ENCODE measurements around the gene RASD2. TPM values are rescaled to one million over a fixed set of nuclear protein-coding genes. Genes with fewer than 3 reads are reported as not detected.
"Not testable (repeated sequence)": the region's sequence is repeated elsewhere in the genome, so short reads cannot be mapped to it uniquely, and the experiment has no call there.

Gene RASD2, protein sequence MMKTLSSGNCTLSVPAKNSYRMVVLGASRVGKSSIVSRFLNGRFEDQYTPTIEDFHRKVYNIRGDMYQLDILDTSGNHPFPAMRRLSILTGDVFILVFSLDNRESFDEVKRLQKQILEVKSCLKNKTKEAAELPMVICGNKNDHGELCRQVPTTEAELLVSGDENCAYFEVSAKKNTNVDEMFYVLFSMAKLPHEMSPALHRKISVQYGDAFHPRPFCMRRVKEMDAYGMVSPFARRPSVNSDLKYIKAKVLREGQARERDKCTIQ
- total RNA-seq (2014; rRNA removed; shearing (Covaris generic)): 1.6 and 2.4 TPM in 2 replicates

DNA sequence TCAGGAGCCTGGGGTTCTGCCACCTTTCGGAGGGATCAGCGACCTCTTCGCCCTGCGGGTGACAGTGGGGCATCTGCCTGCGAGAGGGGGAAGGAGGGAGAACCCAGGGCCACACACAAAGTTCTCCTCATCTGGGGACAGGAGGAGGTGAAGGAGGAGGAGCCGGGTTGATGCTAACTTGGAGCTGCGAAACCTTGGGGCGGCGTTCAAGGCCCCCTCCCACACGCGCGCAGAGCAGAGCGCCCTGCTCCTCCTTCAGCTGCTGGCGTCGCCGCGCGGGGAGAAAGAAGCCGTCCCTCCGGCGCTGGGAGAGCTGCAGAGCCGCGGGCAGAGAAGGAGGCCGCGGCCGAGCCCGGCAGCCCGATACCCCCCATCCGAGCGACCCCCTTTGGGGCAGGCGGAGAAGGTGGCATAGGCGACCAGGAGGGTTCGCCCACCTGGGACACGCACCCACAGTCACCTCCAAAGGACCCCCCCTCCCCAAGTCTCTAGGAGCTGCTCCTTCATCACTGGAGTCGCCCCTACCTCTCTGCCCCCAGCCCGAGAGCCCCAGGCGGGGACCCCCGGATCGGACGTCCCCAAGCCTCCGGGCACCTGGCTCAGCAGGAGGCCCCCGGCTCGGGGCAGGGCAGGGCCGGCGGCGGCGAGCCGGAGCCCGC, at the start of gene RASD2:
Gene RASD2, plus strand, starts transcription at position 237 of the 659 bp plus-strand sequence. CDS start 5,979 bp downstream, outside the sequence.
- peak; percentile 74 for DNase-seq (ENCODE audit: low read depth)

DNA sequence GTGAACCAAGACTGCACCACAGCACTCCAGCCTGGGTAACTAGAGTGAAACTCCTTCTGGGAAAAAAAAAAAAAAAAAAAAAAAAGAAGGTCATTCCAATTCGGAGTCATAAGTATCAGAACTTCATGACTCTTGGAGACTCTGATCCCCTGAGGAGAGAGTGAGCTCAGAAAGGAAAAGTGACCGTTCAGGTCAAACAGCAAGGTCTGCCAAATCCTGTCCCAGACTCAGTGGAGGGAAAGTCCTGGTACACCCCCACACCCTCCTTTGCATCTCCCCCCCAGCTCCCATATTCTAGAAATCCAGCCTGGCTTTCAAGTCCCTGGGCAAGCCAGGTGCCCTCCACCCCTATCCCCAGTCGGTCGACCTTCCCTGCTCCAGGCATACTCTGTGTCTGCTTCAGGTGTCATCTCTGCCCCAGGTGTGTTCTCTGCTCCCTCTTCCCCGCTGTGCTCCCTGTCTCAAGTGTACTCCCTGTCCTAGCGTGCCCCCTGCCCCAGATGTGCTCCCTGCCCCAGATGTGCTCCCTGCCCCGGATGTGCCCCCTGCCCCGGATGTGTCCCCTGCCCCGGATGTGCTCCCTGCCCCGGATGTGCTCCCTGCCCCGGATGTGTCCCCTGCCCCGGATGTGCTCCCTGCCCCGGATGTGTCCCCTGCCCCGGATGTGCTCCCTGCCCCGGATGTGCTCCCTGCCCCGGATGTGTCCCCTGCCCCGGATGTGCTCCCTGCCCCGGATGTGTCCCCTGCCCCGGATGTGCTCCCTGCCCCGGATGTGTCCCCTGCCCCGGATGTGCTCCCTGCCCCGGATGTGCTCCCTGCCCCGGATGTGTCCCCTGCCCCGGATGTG, 49.3 kb upstream of the RASD2 start:
- not testable (repeated sequence) for DNase-seq (ENCODE audit: low read depth)

DNA sequence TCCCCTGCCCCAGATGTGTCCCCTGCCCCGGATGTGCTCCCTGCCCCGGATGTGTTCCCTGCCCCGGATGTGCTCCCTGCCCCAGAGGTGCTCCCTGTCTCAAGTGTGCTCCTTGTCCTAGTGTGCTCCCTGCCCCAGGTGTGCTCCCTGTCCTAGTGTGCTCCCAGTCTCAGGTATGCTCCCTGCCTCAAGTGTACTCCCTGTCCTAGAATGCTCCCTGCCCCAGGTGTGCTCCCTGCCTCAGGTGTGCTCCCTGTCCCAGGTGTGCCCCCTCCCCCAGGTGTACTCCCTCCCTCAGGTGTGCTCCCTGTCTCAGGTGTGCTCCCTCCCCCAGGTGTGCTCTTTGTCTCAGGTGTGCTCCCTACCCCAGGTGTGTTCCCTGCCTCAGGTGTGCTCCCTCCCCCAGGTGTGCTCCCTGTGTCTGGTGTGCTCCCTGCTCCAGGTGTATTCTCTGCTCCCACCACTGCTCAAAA, 48.7 kb upstream of the RASD2 start:
- DNase-seq (ENCODE audit: low read depth): no peak

DNA sequence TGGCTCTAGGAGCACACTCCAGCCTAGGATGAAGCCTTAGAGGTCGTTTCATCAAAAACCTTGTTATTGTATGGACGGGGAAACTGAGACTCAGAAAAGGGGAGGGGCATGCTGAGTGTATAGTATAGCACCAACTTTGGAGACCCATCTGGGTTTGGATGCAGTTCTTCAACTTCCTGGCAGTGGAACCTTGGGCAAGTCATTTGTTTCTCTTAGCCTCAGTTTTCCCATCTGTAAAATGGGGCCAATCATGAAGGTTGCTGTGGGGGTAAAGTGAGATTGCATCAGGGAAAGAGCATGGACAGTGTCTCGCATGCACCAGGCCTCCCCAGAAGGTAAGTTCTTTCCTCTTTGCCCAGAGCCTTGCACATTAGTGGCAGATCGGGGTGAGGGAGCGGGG, 47.6 kb upstream of the RASD2 start:
- no peak for DNase-seq (ENCODE audit: low read depth)

DNA sequence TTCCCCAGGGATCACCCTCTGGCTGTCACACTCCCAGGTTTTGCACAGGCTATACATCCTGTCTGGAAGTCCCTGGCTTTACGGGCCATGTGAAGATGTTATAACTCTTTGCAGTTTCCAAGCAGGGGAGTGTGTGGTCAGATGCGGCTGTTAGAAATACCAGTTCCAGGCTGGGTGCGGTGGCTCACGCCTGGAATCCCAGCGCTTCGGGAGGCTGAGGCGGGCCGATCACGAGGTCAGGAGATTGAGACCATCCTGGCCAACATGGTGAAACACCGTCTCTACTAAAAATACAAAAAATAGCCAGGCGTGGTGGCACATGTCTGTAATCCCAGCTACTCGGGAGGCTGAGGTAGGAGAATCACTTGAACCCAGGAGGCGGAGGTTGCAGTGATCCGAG, 44.9 kb upstream of the RASD2 start:
- DNase-seq (ENCODE audit: low read depth): not testable (repeated sequence)

DNA sequence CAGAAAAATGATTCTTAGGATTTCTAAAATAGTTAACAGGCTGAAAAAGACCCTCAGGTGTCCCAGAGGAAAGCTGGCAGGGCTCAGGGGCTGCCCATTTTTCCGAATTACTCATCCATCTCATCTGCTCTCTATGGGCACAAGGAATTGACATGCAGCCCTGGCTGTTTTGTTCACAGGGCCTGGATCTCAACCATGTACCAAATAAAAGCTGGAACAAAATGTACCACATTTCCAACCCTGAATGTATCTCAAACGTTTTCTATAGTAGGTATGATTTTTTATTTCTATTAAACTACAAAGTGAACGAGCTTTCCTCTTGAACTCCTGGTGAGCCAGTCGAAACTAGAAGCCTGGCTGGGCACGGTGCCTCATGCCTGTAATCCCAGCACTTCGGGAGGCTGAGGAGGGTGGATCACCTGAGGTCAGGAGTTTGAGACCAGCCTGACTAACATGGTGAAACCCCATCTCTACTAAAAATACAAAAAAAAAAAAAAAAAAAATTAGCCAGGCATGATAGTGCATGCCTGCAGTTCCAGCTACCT, 43.8 kb upstream of the RASD2 start:
- DNase-seq (ENCODE audit: low read depth): no peak

DNA sequence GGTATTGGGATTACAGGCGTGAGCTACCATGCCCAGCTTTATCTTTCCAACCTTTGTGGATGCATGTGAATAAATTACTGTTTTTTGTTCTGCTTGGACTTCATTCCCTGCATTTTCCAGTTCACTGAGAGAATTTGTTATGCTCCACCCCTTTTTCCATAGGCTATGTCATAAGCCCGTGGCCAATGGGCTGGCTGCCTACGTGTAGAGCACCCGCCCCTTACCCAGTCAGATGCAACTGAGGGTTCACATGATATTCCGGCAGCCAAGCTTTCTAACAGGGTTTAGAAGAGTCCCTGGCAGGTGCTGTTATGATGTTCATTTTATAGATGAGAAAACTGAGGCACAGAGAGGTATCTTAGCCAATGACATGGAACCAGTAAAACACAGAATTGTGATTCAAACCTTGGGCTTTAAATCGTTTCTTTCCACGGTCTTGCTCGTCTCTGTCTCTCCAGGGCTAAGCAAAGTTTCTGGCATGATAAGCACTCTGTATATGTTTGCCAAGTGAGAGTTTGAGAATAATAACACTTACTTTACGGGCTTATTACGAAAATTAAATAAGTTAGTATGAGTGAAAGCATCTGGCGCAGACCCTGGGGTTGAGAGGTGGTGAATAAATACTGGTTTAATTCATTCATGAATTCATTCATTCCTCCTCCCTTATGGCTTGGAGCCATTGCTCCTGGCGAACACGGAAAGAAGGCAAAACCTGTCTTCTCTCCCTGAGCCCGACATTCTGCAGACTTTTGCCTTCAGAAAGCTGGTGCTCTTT, 42.4 kb upstream of the RASD2 start:
- no peak for DNase-seq (ENCODE audit: low read depth)

DNA sequence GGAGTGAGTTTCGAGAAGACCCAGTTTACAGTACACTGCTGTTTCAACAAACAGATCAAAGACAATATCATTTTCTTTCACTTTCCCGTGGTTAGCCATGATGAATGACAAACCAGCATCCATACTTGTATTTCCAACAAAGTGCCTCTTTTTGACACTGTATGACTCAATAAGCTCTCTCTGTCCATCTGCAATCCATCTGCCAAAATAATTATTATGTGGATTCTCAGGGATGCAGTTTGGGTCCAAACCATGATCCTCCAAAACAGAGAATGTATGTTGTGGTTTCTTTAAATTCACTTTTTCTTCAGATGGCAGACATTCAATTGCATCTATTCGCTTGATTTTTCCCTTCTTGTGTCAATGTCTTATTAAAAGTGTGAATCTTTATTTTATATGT, 37.8 kb upstream of the RASD2 start:
- DNase-seq (ENCODE audit: low read depth): no peak

DNA sequence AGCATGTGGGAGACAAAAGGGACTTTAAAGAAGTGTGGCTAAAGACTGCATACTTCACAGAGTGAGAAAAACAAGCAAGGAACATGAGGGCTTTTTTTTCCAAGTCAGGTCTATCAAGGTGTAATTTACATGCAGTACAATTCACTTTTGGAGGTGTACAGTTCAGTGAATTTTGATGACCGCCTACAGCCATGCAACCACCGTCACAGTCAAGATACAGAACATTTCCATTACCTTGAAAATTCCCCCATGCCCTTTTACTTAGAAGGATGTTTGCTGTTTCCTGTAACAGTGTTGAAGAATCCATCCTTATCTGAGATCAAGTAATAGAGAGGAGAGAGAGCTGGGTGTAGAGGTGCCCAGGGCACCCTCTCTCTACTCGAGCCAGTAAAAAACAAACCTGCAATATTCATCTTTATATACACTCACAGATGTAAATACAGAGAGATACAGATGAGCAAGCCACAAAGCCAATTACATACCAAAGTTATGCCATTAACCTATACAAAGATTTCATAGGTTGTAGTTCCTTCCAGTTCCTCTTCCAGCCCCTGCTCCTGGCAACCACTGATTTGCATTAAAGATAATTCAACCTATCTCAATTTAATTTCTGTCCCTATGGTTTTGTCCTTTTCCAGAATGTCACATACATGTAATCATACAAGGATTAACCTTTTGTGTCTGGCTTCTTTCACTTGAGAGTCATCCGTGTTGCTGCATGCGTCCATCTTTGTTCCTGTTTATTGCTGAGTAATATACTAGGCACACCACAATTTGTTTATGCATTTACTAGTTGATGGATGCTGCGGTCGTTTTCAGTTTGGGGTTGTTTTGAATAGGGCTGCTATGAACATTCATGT, 35.0 kb upstream of the RASD2 start:
- no peak for DNase-seq (ENCODE audit: low read depth)

DNA sequence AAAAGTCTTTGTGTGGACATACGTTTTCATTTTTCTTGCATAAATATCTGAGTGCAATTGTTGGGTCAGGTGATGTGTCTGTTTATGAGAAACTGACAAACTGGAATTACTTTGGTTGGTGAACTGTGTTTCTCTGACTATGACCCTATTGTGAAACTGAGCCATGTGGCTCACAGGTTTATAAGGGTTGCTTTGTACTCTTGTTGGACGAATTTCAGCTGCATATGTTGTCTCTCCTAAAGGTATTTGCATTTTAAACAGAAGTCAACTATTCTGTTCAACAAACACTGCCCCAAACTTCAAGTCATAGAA, 34.4 kb upstream of the RASD2 start:
- no peak for DNase-seq (ENCODE audit: low read depth)

DNA sequence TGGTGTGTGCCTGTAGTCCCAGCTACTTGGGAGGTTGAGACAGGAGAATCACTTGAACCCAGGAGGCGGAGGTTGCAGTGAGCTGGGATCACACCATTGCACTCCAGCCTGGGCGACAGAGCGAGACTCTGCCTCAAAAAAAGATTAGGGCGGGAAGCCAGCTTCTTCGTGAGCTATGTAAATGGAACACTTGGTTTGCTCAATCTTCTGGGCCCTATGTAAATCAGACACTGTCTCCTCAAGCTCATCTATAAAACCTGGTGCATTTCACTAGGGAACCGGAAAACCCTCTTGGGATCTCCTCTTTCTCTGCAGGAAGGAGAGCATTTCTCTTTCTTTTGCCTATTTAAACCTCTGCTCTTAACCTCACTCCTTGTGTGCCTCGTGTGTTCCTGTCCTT, 32.8 kb upstream of the RASD2 start:
- DNase-seq (ENCODE audit: low read depth): not testable (repeated sequence)

DNA sequence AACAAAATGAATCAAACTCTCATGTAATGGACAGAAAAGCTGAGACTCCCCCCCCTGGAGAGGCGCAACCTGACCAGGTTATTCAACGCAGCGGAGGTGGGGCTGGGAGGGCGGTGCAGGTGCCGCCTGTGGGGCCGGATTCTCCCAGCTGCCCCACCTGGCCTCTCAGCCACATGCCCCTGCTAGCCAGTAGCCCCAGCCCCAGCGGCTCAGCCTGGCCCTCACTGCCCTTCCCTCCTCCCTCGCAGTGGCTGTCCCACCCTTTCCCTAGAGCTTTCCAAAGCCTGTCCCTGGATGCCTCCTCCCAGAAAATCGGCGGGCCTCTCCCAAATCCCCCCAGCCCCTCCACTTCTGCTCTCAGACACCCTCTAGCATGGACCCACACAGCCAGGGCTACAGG, 31.2 kb upstream of the RASD2 start:
- no peak for DNase-seq (ENCODE audit: low read depth)

DNA sequence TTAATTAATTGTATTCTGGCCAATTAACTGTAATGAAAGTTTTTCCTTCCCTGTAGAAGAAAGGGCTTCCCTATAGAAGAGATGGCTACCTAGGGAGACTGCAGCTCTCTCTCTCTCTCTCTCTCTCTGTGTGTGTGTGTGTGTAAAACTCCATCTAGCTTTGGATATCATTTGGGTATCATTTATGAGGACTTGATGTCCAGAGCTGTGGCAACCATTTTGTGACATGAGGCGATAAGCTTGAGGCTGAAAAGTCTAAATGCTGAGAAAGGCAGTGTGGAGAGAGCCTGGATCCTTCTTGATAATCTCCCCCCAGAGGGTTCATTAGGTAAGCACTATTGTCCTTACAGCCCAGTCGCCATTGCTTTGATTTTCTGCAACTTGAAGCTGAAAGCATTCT, 30.7 kb upstream of the RASD2 start:
- no peak for DNase-seq (ENCODE audit: low read depth)

DNA sequence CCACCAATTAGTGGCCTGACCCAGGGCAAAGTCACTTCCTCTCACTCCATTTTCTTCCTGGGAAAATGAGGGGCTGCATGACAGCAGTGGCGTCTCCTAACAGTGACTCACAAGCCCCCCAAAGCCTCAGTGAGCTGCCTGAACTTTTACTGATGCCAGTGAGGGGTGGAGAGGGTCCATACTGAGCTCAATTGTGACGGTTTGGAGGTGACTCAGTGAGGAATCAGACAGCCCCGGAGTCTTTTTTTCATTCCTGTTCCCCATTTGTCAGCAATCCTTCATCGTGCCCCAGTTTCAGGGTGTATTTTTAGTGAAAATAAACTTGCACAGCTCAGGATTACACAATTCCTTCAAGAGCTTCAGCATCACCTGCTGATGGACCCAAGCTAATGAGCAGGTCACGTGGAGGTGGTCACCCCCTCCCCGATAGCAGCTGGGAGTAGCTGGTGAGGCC, 30.1 kb upstream of the RASD2 start:
- peak; percentile 59 for DNase-seq (ENCODE audit: low read depth)

DNA sequence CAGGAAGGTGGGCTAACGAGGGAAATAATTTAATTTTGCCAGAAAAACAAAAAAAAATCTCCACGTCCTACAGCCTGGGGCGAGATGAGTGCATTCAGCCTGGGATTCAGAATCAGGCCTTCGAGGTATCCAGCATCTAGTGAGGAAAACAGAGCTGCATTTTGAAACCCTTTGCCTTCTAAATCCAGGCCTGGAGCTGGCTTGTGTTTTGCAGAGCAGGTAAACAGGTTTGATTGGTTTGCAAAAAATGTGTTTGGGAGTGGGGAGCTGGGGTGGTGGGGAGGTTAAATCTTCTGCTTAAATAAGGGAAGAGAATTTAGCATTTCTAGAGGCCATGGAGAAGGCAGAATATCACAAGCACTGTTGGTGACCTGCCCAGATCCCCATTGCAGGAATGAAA, 29.7 kb upstream of the RASD2 start:
- DNase-seq (ENCODE audit: low read depth): no peak

DNA sequence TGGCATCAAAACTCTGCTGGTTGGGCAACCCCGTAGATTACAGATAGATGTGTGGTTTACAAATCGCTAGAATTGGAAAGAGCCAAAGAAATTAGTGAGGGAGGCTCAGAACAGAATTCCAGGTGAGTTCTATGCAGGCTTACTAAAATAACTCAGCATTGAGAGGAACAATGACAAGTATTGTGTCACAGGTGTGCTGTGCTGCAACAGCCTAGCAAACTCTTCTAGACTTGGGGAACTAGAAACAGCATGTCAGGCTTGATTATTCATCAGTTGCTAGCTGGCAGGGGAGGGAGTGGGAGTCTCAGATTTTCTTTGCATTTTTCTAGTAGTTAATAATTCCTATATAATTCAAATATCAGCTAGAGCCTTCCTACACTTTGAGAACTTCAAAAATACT, 26.3 kb upstream of the RASD2 start:
- DNase-seq (ENCODE audit: low read depth): no peak

DNA sequence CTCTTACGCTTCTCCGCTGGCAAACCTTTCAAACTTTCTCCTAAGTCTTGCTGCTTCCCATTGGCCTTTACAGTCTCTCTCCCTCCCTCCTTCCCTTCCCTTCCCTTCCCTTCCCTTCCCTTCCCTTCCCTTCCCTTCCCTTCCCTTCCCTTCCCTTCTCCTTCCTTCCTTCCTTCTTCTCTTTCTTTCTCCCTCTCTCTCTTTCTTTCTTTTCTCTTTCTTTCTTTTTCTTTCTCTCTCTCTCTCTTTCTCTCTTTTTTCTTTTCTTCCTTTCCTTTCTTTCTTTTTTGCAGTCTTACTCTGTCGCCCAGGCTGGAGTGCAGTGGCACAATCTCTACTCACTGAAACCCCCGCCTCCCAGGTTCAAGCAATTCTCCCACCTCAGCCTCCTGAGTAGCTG, 24.7 kb upstream of the RASD2 start:
- not testable (repeated sequence) for DNase-seq (ENCODE audit: low read depth)

DNA sequence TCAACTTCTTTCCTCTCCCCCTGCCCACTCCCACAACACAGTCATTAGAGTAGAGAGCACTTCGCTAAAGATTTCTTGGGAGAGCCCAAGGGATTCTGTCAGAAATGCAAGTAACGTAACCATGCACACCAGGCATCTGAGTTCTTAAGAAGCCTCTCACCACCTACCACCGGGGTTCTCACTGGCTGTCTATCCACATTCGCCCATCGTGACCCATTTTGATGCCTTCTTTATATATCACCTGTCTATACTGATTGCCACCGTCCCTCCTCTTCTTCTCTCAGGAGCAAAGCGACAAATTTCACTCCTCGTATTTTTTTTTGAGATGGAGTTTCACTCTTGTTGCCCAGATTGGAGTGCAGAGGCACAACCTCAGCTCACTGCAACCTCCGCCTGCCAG, 23.9 kb upstream of the RASD2 start:
- DNase-seq (ENCODE audit: low read depth): no peak

DNA sequence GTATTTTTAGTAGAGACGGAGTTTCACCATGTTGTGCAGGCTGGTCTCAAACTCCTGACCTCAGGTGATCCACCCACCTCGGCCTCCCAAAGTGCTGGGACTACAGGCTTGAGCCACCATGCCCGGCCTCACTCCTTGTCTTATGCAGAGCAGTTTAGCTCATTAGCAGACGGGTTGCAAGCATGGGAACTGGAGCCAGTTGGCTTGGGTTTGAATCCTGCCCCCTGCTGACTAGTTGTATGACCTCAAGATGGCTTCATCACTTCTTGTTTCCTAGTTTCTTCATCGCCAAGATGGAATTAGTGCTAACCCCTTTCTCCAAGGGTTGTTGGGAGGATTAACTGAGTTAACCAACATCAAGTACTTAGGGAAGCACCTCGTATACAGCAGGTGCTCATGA, 23.4 kb upstream of the RASD2 start:
- DNase-seq (ENCODE audit: low read depth): no peak

DNA sequence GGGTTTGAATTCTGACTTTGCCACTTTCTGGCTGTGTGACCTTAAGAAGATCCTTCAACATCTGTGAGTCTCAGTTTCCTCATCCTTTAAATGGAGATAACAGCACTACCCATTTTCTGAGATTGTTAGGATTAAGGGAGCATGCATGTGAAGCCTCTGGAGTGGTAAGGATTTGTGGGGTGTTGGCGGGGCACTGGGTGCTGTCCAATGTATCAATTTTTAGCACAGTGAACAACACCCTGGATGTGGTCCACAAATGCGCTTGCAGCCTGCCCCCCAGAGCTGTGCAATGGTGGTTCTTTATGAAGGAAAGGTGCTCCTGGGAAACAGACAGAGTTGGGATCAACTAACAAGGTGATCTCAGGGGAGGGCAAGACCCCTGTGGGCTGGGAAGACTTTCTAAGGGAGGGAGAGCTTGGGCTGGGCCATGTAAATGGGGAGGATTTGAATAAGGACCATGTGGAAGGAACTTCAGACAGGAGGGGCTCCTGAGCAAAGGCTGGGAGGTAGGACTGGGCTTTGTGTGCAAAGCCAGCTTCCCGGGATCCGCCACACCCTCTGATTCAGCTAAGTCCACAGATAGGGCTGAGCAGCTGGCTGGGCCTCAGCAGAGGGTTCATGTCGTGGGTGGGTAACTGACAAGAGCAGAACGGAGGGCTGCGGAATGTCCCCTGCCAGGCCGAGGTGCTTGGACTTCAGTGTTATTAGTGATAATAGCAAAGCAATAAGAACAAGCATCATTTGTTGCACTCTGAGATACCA, 22.7 kb upstream of the RASD2 start:
- DNase-seq (ENCODE audit: low read depth): no peak

All from M059J (cell line).